ENCODE measurements around the gene MMD2. TPM values are rescaled to one million over a fixed set of nuclear protein-coding genes. Genes with fewer than 3 reads are reported as not detected.

The MMD2 gene
- total RNA-seq, 2 donors from 2014 or later, result not detected

- TF ChIP-seq CTCF (IDR thresholded peaks at IDR 0.05), result no peak
- no peak overlapping the region for H3K9ac ChIP-seq (ENCODE audit: low read depth in 2 of 2, low read length in 2 of 2)
- H3K4me1 ChIP-seq, result no peaks in the 10 kb centered on the region
- H3K27me3 ChIP-seq, result no peaks in the 10 kb centered on the region
- no peaks in the 10 kb centered on the region for H3K9me3 ChIP-seq
- intact Hi-C loops (cut with DNase I), result no loop called here
- H3K36me3 ChIP-seq, result no peaks in the 10 kb centered on the region
- no peak overlapping the region for H3K4me3 ChIP-seq
- no peak for DNase-seq
- no peak overlapping the region for H3K27ac ChIP-seq
Measured at GRCh38 chr7:4871056-4871680, 87.8 kb downstream of the MMD2 start.

GRCh38 chr7:4868493-4868892 lies 90.5 kb downstream of the MMD2 start:
- H3K9me3 ChIP-seq, result no peaks in the 10 kb centered on the region
- H3K27me3 ChIP-seq, result no peaks in the 10 kb centered on the region
- no peak for DNase-seq
- no peaks in the 10 kb centered on the region for H3K36me3 ChIP-seq
- H3K27ac ChIP-seq, result no peak overlapping the region
- H3K9ac ChIP-seq (ENCODE audit: low read depth in 2 of 2, low read length in 2 of 2), result no peak overlapping the region
- no peak overlapping the region for H3K4me3 ChIP-seq
- TF ChIP-seq CTCF (IDR thresholded peaks at IDR 0.05), result no peak
- H3K4me1 ChIP-seq, result no peaks in the 10 kb centered on the region
- intact Hi-C loops (cut with DNase I), result no loop called here

- intact Hi-C loops (cut with DNase I), result no loop called here
- Histone ChIP-seq H3K36me3 (no peaks in the 10 kb centered on the region), H3K9me3 (no peaks in the 10 kb centered on the region), H3K27ac (no peak overlapping the region), H3K9ac (ENCODE audit: low read depth in 2 of 2, low read length in 2 of 2) (no peak overlapping the region), H3K4me1 (no peaks in the 10 kb centered on the region), H3K4me3 (no peak overlapping the region), H3K27me3 (peaks cover 6% of the 10 kb centered on the region)
- TF ChIP-seq CTCF (IDR thresholded peaks at IDR 0.05), result no peak
- DNase-seq, result no peak
Measured at GRCh38 chr7:4866528-4867496, 92.2 kb downstream of the MMD2 start.

GRCh38 chr7:4862156-4862555 lies 96.8 kb downstream of the MMD2 start:
- DNase-seq, result no peak
- no peaks in the 10 kb centered on the region for H3K36me3 ChIP-seq
- intact Hi-C loops (cut with DNase I), result no loop called here
- no peak overlapping the region for H3K27ac ChIP-seq
- H3K9me3 ChIP-seq, result no peaks in the 10 kb centered on the region
- no peaks in the 10 kb centered on the region for H3K4me1 ChIP-seq
- TF ChIP-seq CTCF (IDR thresholded peaks at IDR 0.05), result no peak
- no peak overlapping the region for H3K4me3 ChIP-seq
- H3K27me3 ChIP-seq, result peaks cover 7% of the 10 kb centered on the region
- H3K9ac ChIP-seq (ENCODE audit: low read depth in 2 of 2, low read length in 2 of 2), result no peak overlapping the region

- no peak for TF ChIP-seq CTCF (IDR thresholded peaks at IDR 0.05)
- intact Hi-C loops (cut with DNase I), result no loop called here
- DNase-seq, result no peak
- peaks cover 7% of the 10 kb centered on the region for H3K27me3 ChIP-seq
- H3K4me1 ChIP-seq, result no peaks in the 10 kb centered on the region
- H3K27ac ChIP-seq, result no peak within 1 kb of the TSS
- H3K9me3 ChIP-seq, result no peaks in the 10 kb centered on the region
- no peak within 1 kb of the TSS for H3K9ac ChIP-seq (ENCODE audit: low read depth in 2 of 2, low read length in 2 of 2)
- no peaks in the 10 kb centered on the region for H3K36me3 ChIP-seq
- H3K4me3 ChIP-seq, result no peak within 1 kb of the TSS
Measured at GRCh38 chr7:4861673-4862072, 97.3 kb downstream of the MMD2 start, which contains the start of gene PAPOLB. Gene PAPOLB, minus strand, starts transcription at chr7:4862030. Its CDS starts 220 bp downstream, at chr7:4861810.
